Keratinocyte (primary cell): ENCODE measurements around the gene NARS2. TPM values are rescaled to one million over a fixed set of nuclear protein-coding genes. Genes with fewer than 3 reads are reported as not detected.

Experiments
- DNase-seq: peaks from one replicate; pipeline ENCODE4 v3.0.0-alpha.2; 2011; ENCODE audit warnings: low read depth, missing footprints, low spot score
- FAIRE-seq: peaks from 2 replicates; lab custom pipeline; 2011; peaks lifted over from hg19 to GRCh38; lab: Jason Lieb, UNC
- H2AFZ ChIP-seq: 2 replicates; pipeline ENCODE4 v1.6.0; 2012; ENCODE audit warnings: low read length, control low read depth, inconsistent platforms; ENCODE audit not compliant: control insufficient read depth
- H3K27ac ChIP-seq: 2 replicates; pipeline ENCODE4 v1.5.1; 2011; ENCODE audit warnings: low read length; ENCODE audit not compliant: control insufficient read depth, insufficient read depth
- H3K27me3 ChIP-seq: 3 replicates; pipeline ENCODE4 v1.6.0; 2011; ENCODE audit warnings: low read length; ENCODE audit not compliant: control insufficient read depth, insufficient read depth; ENCODE audit errors: extremely low read depth
- H3K36me3 ChIP-seq, 2 experiments: 2 replicates in 1 of 2; 3 replicates in 1 of 2; pipeline ENCODE4 v1.5.1; 2011; ENCODE audit warnings: low read length in 2 of 2, mild to moderate bottlenecking in 1 of 2; ENCODE audit not compliant: control insufficient read depth in 2 of 2, insufficient read depth in 2 of 2; ENCODE audit errors: extremely low read depth in 1 of 2
- H3K4me1 ChIP-seq: 3 replicates; pipeline ENCODE4 v1.5.1; 2011; ENCODE audit warnings: low read length; ENCODE audit not compliant: control insufficient read depth, insufficient read depth; ENCODE audit errors: extremely low read depth
- H3K4me2 ChIP-seq: 3 replicates; pipeline ENCODE4 v1.6.0; 2011; ENCODE audit warnings: low read depth, low read length; ENCODE audit not compliant: control insufficient read depth, insufficient read depth; ENCODE audit errors: extremely low read depth
- H3K4me3 ChIP-seq, 3 experiments: fragments of 200-600 bp in 1 of 3; sonication (generic) in 1 of 3; 2 replicates in 2 of 3; 3 replicates in 1 of 3; pipeline ENCODE4 v1.5.1; 2011 to 2016; ENCODE audit warnings: low read length in 3 of 3, mild to moderate bottlenecking in 3 of 3, control low read depth in 2 of 3, inconsistent platforms in 1 of 3, low read depth in 1 of 3, mixed read lengths in 1 of 3, mixed run types in 1 of 3, moderate library complexity in 1 of 3; ENCODE audit not compliant: control insufficient read depth in 2 of 3, insufficient read depth in 2 of 3; ENCODE audit errors: extremely low read depth in 1 of 3
- H3K79me2 ChIP-seq: 2 replicates; pipeline ENCODE4 v1.6.0; 2012; ENCODE audit warnings: low read length; ENCODE audit not compliant: control insufficient read depth, insufficient read depth
- H3K9ac ChIP-seq: 3 replicates; pipeline ENCODE4 v1.6.0; 2011; ENCODE audit warnings: low read length; ENCODE audit not compliant: control insufficient read depth, insufficient read depth; ENCODE audit errors: extremely low read depth
- H3K9me1 ChIP-seq: 3 replicates; pipeline ENCODE4 v1.6.0; 2011; ENCODE audit warnings: low read length; ENCODE audit not compliant: control insufficient read depth, insufficient read depth; ENCODE audit errors: extremely low read depth
- H3K9me3 ChIP-seq: 2 replicates; pipeline ENCODE4 v1.5.1; 2012; ENCODE audit warnings: low read depth, low read length; ENCODE audit not compliant: control insufficient read depth
- H4K20me1 ChIP-seq: 3 replicates; pipeline ENCODE4 v1.6.0; 2011; ENCODE audit warnings: low read length; ENCODE audit not compliant: control insufficient read depth, insufficient read depth; ENCODE audit errors: extremely low read depth
- EZH2 ChIP-seq: IDR thresholded peaks from one replicate; pipeline ENCODE4 v1.6.1; 2012; ENCODE audit warnings: inconsistent platforms, mild to moderate bottlenecking, low read length, moderate library complexity
- dilution Hi-C: fragments of 300-500 bp; cut with MboI; formaldehyde crosslinking; loops from one replicate; pipeline ENCODE4 v1.7.0; 2020; ENCODE audit warnings: low sequenced_read_pairs; ENCODE audit not compliant: extremely low pct_ligation_motif_present
- polyA plus RNA-seq, 5 experiments: library from polyadenylated mRNA; depleted of rRNA in 3 of 5; stranded (reverse) in 3 of 5; stranded (forward) in 1 of 5; unstranded in 1 of 5; fragments of >200 nt; gene quantifications; 1 replicate in 1 of 5; 2 replicates in 3 of 5; 3 replicates in 1 of 5; pipeline versions ENCODE4 v1.2.1 to v1.2.3, GENCODE V29; 2011 to 2012; ENCODE audit warnings: missing spikeins in 2 of 5, low read depth in 1 of 5, low replicate concordance in 1 of 5
- TF ChIP-seq, protein P1 (sequence below), 3 experiments: IDR thresholded peaks in 1 of 3; conservative IDR thresholded peaks in 1 of 3; optimal IDR thresholded peaks in 1 of 3; 2 replicates in 2 of 3; 3 replicates in 1 of 3; pipeline versions ENCODE3 to v1.5.1; 2011; ENCODE audit warnings: low read length in 3 of 3, mild to moderate bottlenecking in 3 of 3, moderate library complexity in 2 of 3, control low read depth in 1 of 3, inconsistent platforms in 1 of 3; ENCODE audit not compliant: insufficient read depth in 2 of 3; ENCODE audit errors: extremely low read depth in 1 of 3

The NARS2 gene
- polyA plus RNA-seq, 1 donor (not counting 4 experiments of a cell fraction or from before 2014, with no cell fraction given): 28.8 TPM

- Histone ChIP-seq H3K9ac (peak within 1 kb of the TSS; percentile 74), H3K36me3 (no peaks in the 10 kb centered on the region), H3K4me2 (peak within 1 kb of the TSS; percentile 86), H3K9me3 (no peaks in the 10 kb centered on the region), H3K9me1 (no peaks in the 10 kb centered on the region), H2AFZ (peak within 1 kb of the TSS; percentile 70), H3K4me3 (peak within 1 kb of the TSS; percentile 62 to 70 (median 65)), H4K20me1 (no peaks in the 10 kb centered on the region), H3K27ac (peak within 1 kb of the TSS; percentile 26), H3K27me3 (peaks cover 13% of the 10 kb centered on the region), H3K79me2 (no peaks in the 10 kb centered on the region), H3K4me1 (peaks cover 20% of the 10 kb centered on the region)
- dilution Hi-C loops: no loop called here
- no peak for FAIRE-seq
- DNase-seq: no peak
- TF ChIP-seq, protein P1, sequence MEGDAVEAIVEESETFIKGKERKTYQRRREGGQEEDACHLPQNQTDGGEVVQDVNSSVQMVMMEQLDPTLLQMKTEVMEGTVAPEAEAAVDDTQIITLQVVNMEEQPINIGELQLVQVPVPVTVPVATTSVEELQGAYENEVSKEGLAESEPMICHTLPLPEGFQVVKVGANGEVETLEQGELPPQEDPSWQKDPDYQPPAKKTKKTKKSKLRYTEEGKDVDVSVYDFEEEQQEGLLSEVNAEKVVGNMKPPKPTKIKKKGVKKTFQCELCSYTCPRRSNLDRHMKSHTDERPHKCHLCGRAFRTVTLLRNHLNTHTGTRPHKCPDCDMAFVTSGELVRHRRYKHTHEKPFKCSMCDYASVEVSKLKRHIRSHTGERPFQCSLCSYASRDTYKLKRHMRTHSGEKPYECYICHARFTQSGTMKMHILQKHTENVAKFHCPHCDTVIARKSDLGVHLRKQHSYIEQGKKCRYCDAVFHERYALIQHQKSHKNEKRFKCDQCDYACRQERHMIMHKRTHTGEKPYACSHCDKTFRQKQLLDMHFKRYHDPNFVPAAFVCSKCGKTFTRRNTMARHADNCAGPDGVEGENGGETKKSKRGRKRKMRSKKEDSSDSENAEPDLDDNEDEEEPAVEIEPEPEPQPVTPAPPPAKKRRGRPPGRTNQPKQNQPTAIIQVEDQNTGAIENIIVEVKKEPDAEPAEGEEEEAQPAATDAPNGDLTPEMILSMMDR (optimal IDR thresholded peaks at IDR 0.05 in 1 of 3, IDR thresholded peaks at IDR 0.05 in 1 of 3, conservative IDR thresholded peaks at IDR 0.05 in 1 of 3; ENCODE audit: extremely low read depth in 1 of 3, insufficient read depth in 2 of 3, low read length in 3 of 3): no peak
- no peak for TF ChIP-seq EZH2
These were observed 157.3 kb downstream of the NARS2 start, which contains the start of gene GAB2 for GRCh38 chr11:78417175-78417887. GAB2 (minus strand) TSS chr11:78417820; CDS start chr11:78417720, 100 bp downstream.

DNA sequence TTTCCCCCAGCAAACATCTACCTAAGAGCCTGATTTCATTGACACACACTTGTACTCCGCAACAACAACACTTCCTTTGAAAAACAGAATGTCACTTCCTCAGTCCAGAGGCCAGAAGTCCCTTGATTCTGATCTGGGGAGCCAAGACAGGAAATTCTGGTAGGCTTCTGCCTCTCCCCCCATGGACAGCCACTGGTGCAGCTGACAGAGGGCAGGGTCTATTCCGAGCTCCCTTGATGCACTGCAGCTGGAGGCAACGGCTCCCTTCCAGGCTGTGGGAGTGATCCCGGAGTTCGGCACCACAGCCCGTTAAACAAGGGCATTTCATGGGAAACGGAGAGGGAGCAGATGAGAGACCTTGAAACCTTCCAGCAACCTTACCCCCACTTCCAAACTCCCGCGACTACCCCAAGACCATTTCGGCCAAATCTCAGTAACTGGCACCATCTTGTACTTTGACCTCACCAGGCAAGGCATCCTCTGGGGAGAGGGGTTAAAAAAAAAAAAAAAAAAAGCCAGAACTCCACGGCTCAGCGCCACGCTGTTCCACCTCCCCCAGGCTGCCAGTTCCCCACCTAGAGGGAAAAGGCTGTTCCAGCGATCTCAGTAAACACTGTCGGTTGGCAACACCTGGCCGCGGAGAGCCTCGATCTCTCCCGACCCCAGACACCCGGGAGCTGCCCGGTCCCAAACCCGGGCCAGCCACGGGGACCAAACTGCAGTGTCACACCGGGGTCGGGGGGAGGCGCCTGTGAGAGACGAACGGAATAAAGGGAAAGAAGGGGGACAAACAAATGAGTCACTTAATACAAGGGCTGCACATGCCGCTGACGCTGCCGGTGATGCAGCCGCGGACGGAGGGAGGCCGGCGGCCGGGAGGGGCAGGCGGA is 158.1 kb downstream of the NARS2 start:
- Histone ChIP-seq H3K4me3 (peak overlapping the region; percentile 62 to 70 (median 65)), H3K27ac (peak overlapping the region; percentile 26), H3K9me1 (no peaks in the 10 kb centered on the region), H3K27me3 (peaks cover 13% of the 10 kb centered on the region), H3K36me3 (no peaks in the 10 kb centered on the region), H3K9me3 (no peaks in the 10 kb centered on the region), H3K9ac (peak overlapping the region; percentile 69), H3K4me2 (peak overlapping the region; percentile 82), H3K79me2 (no peaks in the 10 kb centered on the region), H4K20me1 (no peaks in the 10 kb centered on the region), H2AFZ (peak overlapping the region; percentile 69), H3K4me1 (peaks cover 20% of the 10 kb centered on the region)
- dilution Hi-C loops: no loop called here
- DNase-seq: no peak
- no peak for TF ChIP-seq EZH2
- TF ChIP-seq, protein P1 (optimal IDR thresholded peaks at IDR 0.05 in 1 of 3, IDR thresholded peaks at IDR 0.05 in 1 of 3, conservative IDR thresholded peaks at IDR 0.05 in 1 of 3; ENCODE audit: extremely low read depth in 1 of 3, insufficient read depth in 2 of 3, low read length in 3 of 3): peak; percentile 15 to 38 (median 27)
- FAIRE-seq: no peak
